Measurements from ENCODE around the gene TECPR2.

DNA sequence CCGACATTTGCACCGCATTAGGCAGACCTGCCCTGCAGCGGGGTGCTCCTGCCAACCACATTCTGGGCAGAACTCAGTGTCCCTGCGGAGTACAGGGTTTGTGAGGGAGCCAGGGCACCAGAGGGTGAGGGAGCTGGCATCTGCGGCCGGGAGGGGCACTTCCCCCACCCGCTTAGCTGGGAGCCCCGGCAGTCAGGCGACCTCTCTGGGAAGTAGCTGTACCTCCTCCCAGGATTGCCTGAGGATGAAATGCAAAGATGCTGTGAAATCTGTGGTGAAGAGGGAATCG is 88.3 kb downstream of the TECPR2 start:
- TF ChIP-seq POLR2AphosphoS5 (IDR thresholded peaks at IDR 0.05; ENCODE audit: low read depth, low read length), result no peak
- no peak for TF ChIP-seq TAF1 (IDR thresholded peaks at IDR 0.05; ENCODE audit: low read depth, low read length)
- TF ChIP-seq SPI1 (IDR thresholded peaks at IDR 0.05; ENCODE audit: low read depth, low read length), result no peak
